Fibroblast of skin of left biceps (primary cell): ENCODE results near the gene MYL12B.

Source experiments
- DNase-seq, 2 experiments: peaks; one replicate each; pipeline ENCODE4 v3.0.0-alpha.2; 2013; ENCODE audit warnings: low read depth in 2 of 2

Gene MYL12B

DNA sequence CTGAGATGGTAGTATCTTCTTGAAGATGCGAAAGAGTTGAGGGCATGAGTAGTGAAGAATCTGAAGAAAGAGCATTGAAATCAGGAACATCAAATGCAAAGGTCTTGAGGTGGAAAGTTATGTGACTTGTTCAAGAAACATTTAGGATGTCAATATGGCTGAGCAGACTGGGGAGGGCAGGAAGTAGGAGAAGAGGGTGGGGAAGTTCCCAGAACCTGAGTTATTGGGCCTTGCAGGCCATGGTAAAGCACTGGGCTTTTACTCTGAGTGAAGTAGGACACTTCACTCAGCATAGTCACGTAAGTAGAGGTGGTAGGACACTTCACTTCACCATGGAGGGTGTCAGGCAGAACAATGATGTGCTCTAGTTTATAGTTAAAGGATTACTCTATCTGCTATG lies 26.1 kb upstream of the MYL12B start:
- DNase-seq = no peak

- DNase-seq = no peak
Observed at GRCh38 chr18:3236470-3236869, 25.5 kb upstream of the MYL12B start.

DNA sequence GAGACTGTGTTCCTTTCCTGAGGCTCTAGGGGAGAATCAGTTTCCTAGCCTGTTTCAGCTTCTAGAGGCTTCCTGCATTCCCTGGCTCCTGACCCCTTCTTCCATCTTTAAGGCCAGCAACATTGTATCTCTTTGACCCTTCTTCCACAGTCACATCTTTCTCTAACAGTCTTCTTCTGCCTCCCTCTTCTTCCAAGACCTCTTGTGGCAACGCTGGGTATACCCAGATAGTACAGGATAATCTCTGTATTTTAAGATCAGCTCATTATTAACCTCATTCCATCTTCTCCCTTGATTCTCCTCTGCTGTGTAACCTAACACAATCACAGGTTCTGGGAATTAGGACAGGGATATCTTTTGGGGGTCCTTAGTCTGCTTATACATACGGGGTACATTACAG lies 23.2 kb upstream of the MYL12B start:
- no peak for DNase-seq

DNA sequence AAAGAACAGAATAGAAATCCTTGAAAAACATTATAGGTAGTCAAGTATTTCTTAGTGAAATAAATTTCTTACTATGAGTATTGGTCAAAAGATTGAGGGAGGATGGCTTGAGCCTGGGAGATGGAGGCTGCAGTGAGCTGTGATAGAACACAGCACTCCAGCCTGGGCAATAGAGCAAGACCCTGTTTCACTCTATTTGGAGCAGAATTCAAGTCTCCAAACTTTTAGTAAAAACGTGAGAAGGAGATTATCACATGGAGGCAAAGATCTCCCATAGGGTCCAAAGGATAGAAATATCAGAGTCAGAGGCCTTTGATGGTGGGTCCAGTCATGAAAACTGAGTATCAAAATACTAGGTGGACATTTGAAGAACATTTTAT lies 16.8 kb upstream of the MYL12B start:
- no peak for DNase-seq

GRCh38 chr18:3245853-3246634 lies 15.9 kb upstream of the MYL12B start:
- peak; percentile 51 for DNase-seq

- no peak for DNase-seq
Observed at GRCh38 chr18:3246635-3247239, 15.2 kb upstream of the MYL12B start.

GRCh38 chr18:3247240-3248061 lies 14.5 kb upstream of the MYL12B start, which contains the start of gene MYL12A:
TSS of gene MYL12A (plus strand) at chr18:3247801. CDS start at chr18:3253248, 5,447 bp downstream.
- peak; percentile 97 for DNase-seq

DNA sequence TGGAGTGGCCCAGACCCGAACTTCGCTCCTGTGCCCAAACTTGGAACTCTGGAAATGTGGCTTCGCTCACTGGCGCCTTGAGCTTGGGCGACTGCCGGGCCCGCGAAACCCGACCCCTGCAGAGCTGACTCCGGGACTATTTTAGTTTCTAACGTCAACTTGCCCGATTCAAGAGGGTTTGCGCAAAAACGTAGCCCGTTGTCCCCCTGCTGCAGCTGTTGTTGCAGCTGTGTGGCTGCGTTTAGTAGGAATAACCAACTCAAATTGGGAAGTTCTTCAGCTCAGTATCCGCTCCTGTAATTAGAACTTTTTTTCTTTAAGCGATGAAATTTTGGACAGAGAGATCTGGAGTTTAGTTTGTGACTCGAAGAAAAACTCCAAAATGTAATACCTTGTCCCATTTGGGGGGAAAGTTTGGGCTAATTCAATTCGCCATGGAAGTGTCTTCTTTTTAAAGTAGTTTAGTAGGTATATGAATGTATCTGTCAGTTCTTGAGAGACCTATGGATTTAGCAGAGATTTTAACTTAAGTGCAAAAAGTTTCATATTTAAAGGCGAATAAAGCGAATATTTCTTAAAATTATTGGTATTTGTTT lies 13.8 kb upstream of the MYL12B start:
- DNase-seq = no peak

DNA sequence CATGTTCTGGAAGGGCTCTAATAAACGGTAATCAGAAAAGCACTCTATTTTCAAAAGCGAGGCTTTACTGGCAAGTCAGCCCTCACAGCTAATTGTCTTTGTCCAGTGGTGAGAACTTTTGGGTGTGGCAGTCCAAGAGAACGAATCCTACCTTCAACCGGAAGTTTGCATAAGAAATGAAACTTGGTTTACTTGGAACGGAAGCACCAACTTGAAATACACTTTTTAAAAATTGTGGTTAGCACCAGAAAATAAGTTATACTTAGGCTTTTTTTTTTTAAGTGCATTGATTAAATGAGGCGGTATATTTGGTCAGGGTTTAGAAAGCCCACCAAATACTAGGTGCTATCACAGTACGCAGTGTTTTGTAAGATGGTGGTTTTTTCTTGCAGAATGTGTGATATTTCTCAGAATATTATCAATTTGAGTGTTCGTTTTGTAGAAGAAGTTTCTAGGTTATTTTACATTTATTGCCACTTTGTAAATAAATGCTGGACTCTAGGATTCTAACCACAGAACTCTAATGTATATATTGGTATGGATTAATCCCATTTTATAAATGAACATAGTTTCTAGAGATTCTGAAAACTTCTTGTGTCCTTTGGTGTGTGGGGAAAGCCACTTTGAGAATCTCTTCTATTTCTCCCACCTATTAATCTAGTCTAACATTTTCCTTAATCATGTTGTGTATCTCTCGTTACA lies 13.1 kb upstream of the MYL12B start:
- no peak for DNase-seq

GRCh38 chr18:3250237-3251107 lies 11.5 kb upstream of the MYL12B start:
- peak; percentile 66 to 76 for DNase-seq

- DNase-seq = no peak
Observed at GRCh38 chr18:3251249-3251962, 10.5 kb upstream of the MYL12B start.

- DNase-seq = peak; percentile 67 to 69
Observed at GRCh38 chr18:3251963-3252277, 10.0 kb upstream of the MYL12B start.

DNA sequence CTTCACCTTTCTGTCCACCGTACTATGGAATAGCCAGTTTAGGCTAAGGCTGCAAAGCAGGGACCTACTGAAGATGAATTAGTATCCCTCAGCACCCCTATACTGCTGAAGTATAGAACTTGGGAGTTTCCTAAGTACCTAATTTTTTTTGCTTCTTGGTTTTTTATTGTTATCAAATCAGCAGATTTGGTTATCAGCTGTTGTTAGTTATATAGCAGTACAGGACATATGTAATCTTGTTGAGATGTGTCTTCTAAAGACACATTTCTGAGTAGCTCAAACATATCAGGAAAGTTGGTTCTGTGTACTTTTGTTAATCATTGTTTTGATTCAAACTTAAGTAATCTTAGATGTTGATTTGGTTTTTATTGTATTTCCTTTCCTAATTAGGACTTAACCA lies 9.1 kb upstream of the MYL12B start:
- DNase-seq = no peak

- DNase-seq = no peak
Observed at GRCh38 chr18:3254725-3255124, 7.2 kb upstream of the MYL12B start.

GRCh38 chr18:3255611-3256165 lies 6.2 kb upstream of the MYL12B start:
- DNase-seq = no peak

DNA sequence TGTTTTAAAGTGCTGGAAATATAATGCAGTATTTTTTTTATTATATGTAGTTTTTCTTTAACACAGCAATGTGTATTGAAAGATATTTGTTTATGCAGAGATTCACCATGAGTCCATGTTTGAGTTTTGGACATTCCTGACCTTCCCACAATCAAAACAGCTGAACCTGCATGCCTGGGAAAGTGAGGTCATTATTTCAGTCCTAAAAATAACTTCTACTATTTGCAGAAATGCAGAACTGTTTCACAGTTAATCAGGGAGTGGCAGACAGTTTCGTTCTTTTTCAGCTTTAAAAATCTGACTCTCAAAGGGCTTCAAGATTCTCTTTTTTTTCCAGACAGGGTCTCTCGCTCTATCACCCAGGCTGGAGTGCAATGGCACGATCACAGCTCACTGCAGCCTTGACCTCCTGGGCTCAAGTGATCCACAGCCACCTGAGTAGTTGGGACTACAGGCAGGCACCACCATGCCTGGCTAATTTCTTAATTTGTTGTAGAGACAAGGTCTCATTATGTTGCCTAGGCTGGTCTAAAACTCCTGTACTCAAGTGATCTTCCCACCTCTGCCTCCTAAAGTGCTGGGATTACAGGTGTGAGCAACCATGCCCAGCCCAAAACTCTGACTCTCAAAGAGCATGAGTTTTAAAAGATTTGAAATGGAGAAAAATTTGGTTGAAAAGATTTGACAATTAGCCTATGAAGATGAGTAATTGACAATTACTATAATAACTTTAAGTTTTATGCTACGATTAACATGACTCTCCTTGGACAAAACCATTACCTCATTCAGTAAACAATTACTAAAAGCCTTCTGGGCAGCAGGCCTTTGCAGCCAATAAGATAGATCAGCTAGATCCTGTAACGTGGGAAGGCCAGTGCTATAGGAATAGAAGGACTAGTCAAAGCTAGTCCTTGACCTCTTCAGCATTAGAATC lies 5.0 kb upstream of the MYL12B start:
- no peak for DNase-seq

DNA sequence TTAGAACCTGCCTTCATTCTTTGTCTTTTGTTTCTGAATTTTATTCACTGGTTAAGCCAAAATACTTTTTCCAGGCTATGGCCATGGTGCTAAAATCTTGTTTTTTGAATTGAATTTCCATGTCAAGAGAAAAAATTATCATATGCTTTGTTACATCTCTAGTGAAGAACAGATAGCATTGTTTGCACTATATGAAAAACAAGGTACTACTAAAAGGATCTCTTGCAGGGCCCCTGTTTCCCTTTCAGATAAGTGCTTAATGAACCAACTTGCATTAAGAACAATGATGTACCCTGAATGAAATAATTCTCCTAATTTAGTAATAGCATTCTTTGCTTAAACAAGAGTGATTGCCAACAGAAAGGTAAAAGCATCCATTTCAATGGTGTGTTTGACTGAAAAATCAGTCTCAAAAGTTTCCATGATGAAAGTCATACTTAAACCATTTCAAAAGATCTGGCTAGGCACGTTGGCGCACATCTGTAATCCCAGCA lies 4.3 kb upstream of the MYL12B start:
- no peak for DNase-seq

GRCh38 chr18:3260995-3261372 lies 949 bp upstream of the MYL12B start:
- no peak for DNase-seq
